SU-DHL-6 (cell line): ENCODE data around the gene CDK6.
"Not testable (repeated sequence)": the region's sequence is repeated elsewhere in the genome, so short reads cannot be mapped to it uniquely, and the experiment has no call there.

Source experiments
- H2AFZ ChIP-seq: fragments of 200-600 bp; sonication (generic); 2 replicates; pipeline ENCODE4 v1.6.1; 2014; ENCODE audit warnings: low read depth, mild to moderate bottlenecking, moderate library complexity, mixed read lengths, antibody characterized with exemption, low read length; ENCODE audit not compliant: severe bottlenecking
- H3F3A ChIP-seq: fragments of 200-600 bp; shearing (Covaris generic); 2 replicates; pipeline ENCODE4 v1.6.0; 2016; ENCODE audit warnings: antibody characterized with exemption, mild to moderate bottlenecking; ENCODE audit not compliant: insufficient read depth
- H3K27ac ChIP-seq: fragments of 200-600 bp; sonication (generic); 2 replicates; pipeline ENCODE4 v1.5.1; 2016; ENCODE audit warnings: low read depth, mild to moderate bottlenecking, low read length, moderate library complexity, mixed read lengths
- H3K27me3 ChIP-seq: fragments of 200-600 bp; sonication (generic), shearing (Covaris generic); 2 replicates; pipeline ENCODE4 v1.6.0; 2014; ENCODE audit warnings: mild to moderate bottlenecking, low read length
- H3K36me3 ChIP-seq: fragments of 200-600 bp; sonication (generic); 2 replicates; pipeline ENCODE4 v1.6.1; 2014; ENCODE audit warnings: mild to moderate bottlenecking, low read length, mixed read lengths
- H3K4me2 ChIP-seq: fragments of 300-600, 200-600 bp; shearing (Covaris generic), sonication (generic); 2 replicates; pipeline ENCODE4 v1.6.0; 2014; ENCODE audit warnings: low read length, low read depth, mild to moderate bottlenecking; ENCODE audit not compliant: poor library complexity, severe bottlenecking
- H3K4me3 ChIP-seq: fragments of 200-600 bp; sonication (generic); 2 replicates; pipeline ENCODE4 v1.5.1; 2014; ENCODE audit warnings: antibody characterized with exemption, low read length, mild to moderate bottlenecking, mixed read lengths; ENCODE audit not compliant: insufficient read depth, poor library complexity, severe bottlenecking
- H3K79me2 ChIP-seq: fragments of 200-600 bp; sonication (generic); 2 replicates; pipeline ENCODE4 v1.6.1; 2014; ENCODE audit warnings: mild to moderate bottlenecking, low read length, moderate library complexity; ENCODE audit not compliant: insufficient read depth
- H3K9ac ChIP-seq: fragments of 200-600 bp; sonication (generic); 2 replicates; pipeline ENCODE4 v1.7.0; 2014; ENCODE audit warnings: mild to moderate bottlenecking, low read length
- H3K9me2 ChIP-seq: fragments of 200-600 bp; sonication (generic); replicated peaks from 2 replicates; pipeline ENCODE4 v1.6.1; 2014; ENCODE audit warnings: low read length; ENCODE audit not compliant: insufficient read depth
- H3K9me3 ChIP-seq: fragments of 200-600 bp; sonication (generic); 2 replicates; pipeline ENCODE4 v1.6.1; 2014; ENCODE audit warnings: low read length, mixed read lengths; ENCODE audit not compliant: insufficient read depth
- H4K20me1 ChIP-seq: fragments of 200-600 bp; sonication (generic); 2 replicates; pipeline ENCODE4 v1.6.1; 2014; ENCODE audit warnings: low read depth, mild to moderate bottlenecking, antibody characterized with exemption, low read length, moderate library complexity, mixed read lengths
- EZH2phosphoT487 ChIP-seq: fragments of 200-600 bp; sonication (generic), shearing (Covaris generic); conservative IDR thresholded peaks from 2 replicates; pipeline ENCODE4 v1.6.1; 2018; ENCODE audit warnings: mild to moderate bottlenecking, antibody characterized with exemption, low read length, moderate library complexity, mixed read lengths
- TF ChIP-seq, protein P1 (sequence below): fragments of 200-600 bp; sonication (generic); IDR thresholded peaks from one replicate; pipeline ENCODE4 v1.5.1; 2017; ENCODE audit warnings: antibody characterized with exemption, mild to moderate bottlenecking, low read length, moderate library complexity; ENCODE audit not compliant: insufficient read depth, poor library complexity, severe bottlenecking

Gene CDK6

DNA sequence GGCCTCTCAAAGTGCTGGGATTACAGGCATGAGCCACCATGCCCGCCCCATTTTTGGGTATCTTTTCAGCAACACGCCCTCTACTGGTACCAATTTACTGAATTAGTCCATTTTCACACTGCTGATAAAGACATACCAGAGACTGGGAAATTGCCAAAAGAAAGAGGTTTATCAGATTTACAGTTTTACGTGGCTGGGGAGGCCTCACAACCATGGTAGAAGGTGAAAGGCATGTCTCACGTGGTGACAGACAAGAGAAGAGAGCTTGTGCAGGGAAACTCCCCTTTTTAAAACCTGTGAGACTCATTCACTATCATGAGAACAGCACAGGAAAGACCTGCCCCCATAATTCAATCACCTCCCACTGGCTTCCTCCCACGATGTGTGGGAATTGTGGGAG is 27.8 kb upstream of the CDK6 start:
- TF ChIP-seq, protein P1, sequence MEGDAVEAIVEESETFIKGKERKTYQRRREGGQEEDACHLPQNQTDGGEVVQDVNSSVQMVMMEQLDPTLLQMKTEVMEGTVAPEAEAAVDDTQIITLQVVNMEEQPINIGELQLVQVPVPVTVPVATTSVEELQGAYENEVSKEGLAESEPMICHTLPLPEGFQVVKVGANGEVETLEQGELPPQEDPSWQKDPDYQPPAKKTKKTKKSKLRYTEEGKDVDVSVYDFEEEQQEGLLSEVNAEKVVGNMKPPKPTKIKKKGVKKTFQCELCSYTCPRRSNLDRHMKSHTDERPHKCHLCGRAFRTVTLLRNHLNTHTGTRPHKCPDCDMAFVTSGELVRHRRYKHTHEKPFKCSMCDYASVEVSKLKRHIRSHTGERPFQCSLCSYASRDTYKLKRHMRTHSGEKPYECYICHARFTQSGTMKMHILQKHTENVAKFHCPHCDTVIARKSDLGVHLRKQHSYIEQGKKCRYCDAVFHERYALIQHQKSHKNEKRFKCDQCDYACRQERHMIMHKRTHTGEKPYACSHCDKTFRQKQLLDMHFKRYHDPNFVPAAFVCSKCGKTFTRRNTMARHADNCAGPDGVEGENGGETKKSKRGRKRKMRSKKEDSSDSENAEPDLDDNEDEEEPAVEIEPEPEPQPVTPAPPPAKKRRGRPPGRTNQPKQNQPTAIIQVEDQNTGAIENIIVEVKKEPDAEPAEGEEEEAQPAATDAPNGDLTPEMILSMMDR = peak; percentile 19
- not testable (repeated sequence) for H3K36me3 ChIP-seq, H3K4me3 ChIP-seq, H2AFZ ChIP-seq, H3F3A ChIP-seq, H3K4me2 ChIP-seq, H3K79me2 ChIP-seq, H4K20me1 ChIP-seq, H3K27me3 ChIP-seq, H3K9me2 ChIP-seq, H3K27ac ChIP-seq, H3K9ac ChIP-seq
- peaks cover 19% of the 10 kb centered on the region; the same call in 1 of the 2 replicates for H3K9me3 ChIP-seq

DNA sequence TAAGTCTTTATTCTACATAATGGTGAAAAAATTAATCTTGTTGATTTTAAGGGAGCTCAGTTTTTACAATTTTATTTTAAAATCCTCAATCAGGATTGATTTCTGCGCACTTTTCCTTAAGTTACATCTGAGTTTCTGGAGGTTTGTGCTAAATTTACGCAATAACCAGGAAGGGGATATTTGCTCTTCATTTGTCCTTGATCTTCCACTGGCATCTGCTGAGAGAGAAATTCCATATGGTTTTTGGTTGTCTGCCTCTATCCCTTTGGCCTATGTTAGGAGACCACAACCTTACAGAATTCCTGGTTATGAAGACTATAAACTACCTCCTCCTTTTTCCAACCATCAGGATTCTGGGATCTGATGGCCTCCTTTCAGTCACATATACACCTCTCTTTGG is 20.1 kb upstream of the CDK6 start:
- Histone ChIP-seq H3K9me2 (no peaks in the 10 kb centered on the region), H3K36me3 (no peaks in the 10 kb centered on the region), H3K27me3 (no peaks in the 10 kb centered on the region), H3K4me3 (no peak overlapping the region), H3K9ac (no peak overlapping the region), H3K4me2 (no peak overlapping the region), H3K27ac (no peak overlapping the region), H4K20me1 (no peaks in the 10 kb centered on the region), H3K9me3 (no peaks in the 10 kb centered on the region), H3F3A (no peaks in the 10 kb centered on the region), H3K79me2 (no peaks in the 10 kb centered on the region), H2AFZ (no peak overlapping the region)
- TF ChIP-seq EZH2phosphoT487 = no peak
- TF ChIP-seq, protein P1 = no peak

DNA sequence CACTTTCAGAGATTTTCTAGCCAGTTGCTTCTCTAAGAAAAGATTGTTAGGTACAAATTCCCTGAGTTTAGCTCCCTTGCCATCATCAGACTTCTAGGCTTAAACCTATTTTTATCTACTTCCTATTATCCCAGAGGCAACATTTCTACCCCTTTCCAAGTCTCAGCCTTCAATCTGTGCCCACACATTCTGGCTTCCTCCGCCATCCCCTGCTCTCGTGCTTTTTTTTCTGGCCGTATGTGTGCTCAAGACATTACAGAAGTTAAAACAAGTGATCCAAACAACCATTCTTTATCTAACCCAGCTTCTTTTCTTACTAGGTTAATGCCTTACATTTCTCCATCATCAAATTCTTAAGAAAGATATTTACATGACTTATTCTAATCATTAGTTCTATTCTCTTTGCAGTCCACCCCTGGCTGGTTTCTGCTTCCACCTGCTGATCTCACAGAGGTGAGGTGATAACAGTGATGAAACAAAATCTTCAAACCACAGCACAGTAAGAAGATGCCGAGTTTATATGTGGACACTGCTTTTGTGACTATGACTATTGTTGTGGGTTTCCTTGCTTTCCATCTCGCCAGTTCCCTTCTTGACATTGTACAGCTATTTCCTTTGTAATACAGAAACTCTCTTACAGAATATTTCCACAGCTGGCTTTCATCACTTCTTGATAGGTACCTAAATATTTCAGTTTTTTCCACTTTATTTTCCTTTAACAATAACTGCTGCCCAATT is 18.3 kb upstream of the CDK6 start:
- no peak overlapping the region for H3K27ac ChIP-seq
- H3K9me3 ChIP-seq = no peaks in the 10 kb centered on the region
- no peaks in the 10 kb centered on the region for H3K9me2 ChIP-seq
- H3K9ac ChIP-seq = no peak overlapping the region
- no peaks in the 10 kb centered on the region for H3K36me3 ChIP-seq
- TF ChIP-seq, protein P1 = no peak
- no peak for TF ChIP-seq EZH2phosphoT487
- no peaks in the 10 kb centered on the region for H3K79me2 ChIP-seq
- no peaks in the 10 kb centered on the region for H4K20me1 ChIP-seq
- H2AFZ ChIP-seq = no peak overlapping the region
- H3K4me3 ChIP-seq = no peak overlapping the region
- no peaks in the 10 kb centered on the region for H3K27me3 ChIP-seq
- no peaks in the 10 kb centered on the region for H3F3A ChIP-seq
- no peak overlapping the region for H3K4me2 ChIP-seq
